Naive thymus-derived CD8-positive, alpha-beta T cell (primary cell): ENCODE results near the gene WTAP. TPM values are rescaled to one million over a fixed set of nuclear protein-coding genes. Genes with fewer than 3 reads are reported as not detected.
A peak's percentile ranks its signal among the peaks of the same experiment; 100 is the strongest.
"Not testable (repeated sequence)": the region's sequence is repeated elsewhere in the genome, so short reads cannot be mapped to it uniquely, and the experiment has no call there.

ENCODE experiments used
- ATAC-seq, 2 donors: fragments of 150-1000 bp; cut with Tn5 transposase in 1 of 2; sonication (Bioruptor Pico), chemical (Tn5 transposase) in 1 of 2; 1 replicate in 1 of 2; 2 replicates in 1 of 2; pipeline ENCODE4 v1.10.0; 2021; ENCODE audit warnings: mild to moderate bottlenecking in 2 of 2, moderate library complexity in 2 of 2
- POLR2A ChIA-PET: fragments of 350-600 bp; sonication (Branson Sonifier 250); formaldehyde crosslinking; loops from one replicate; lab custom pipeline; 2021; ENCODE audit warnings: antibody characterized with exemption; lab: Charles Lee
- DNase-seq, 10 donors: peaks; one replicate each; pipeline versions ENCODE4 v3.0.0 to v3.0.0-alpha.2; 2020 to 2022
- H3K27ac Mint-ChIP-seq, 10 donors: one replicate each; pipeline ENCODE4 v1.8.0; 2020 to 2022; ENCODE audit warnings: mild to moderate bottlenecking in 10 of 10, mixed read lengths in 10 of 10, moderate library complexity in 4 of 10, inconsistent platforms in 1 of 10
- H3K27me3 Mint-ChIP-seq, 5 donors: one replicate each; pipeline ENCODE4 v1.8.0; 2021 to 2022; ENCODE audit warnings: mixed read lengths in 5 of 5
- H3K36me3 Mint-ChIP-seq, 3 donors: one replicate each; pipeline ENCODE4 v1.8.0; 2020 to 2022; ENCODE audit warnings: mixed read lengths in 3 of 3, mild to moderate bottlenecking in 2 of 3, inconsistent platforms in 1 of 3
- H3K4me1 Mint-ChIP-seq, 4 donors: one replicate each; pipeline ENCODE4 v1.8.0; 2021 to 2022; ENCODE audit warnings: mixed read lengths in 4 of 4
- H3K4me3 Mint-ChIP-seq, 10 donors: one replicate each; pipeline ENCODE4 v1.8.0; 2020 to 2022; ENCODE audit warnings: mild to moderate bottlenecking in 10 of 10, mixed read lengths in 10 of 10, moderate library complexity in 6 of 10, inconsistent platforms in 1 of 10
- H3K9me3 Mint-ChIP-seq, 9 donors: one replicate each; pipeline ENCODE4 v1.8.0; 2020 to 2022; ENCODE audit warnings: mixed read lengths in 9 of 9, mild to moderate bottlenecking in 3 of 9, inconsistent platforms in 1 of 9, moderate library complexity in 1 of 9
- polyA plus RNA-seq, 3 donors: library from polyadenylated mRNA; unstranded; fragments of 300-500 nt; fragmentation: Illumina TruSeq; gene quantifications; one replicate each; pipeline ENCODE4 v1.2.3, GENCODE V29; 2021
- total RNA-seq, 8 experiments: library from RNA in 2 of 8; stranded (reverse) in 2 of 8; gene quantifications; one replicate each; pipeline ENCODE4 v1.2.3 and lab custom pipeline; 2021 to 2026

WTAP gene
- total and polyA plus RNA-seq, 5 experiments from 2014 or later: 104 to 159 (median 128) TPM

GRCh38 chr6:159732550-159732949 lies 5.2 kb downstream of the WTAP start:
- not testable (repeated sequence) for DNase-seq, H3K9me3 Mint-ChIP-seq, ATAC-seq, H3K27me3 Mint-ChIP-seq
- POLR2A ChIA-PET: interaction anchor here (1.0 to 1.9 kb wide), 2 partner anchors 29 kb away, joined by 3 to 8 read pairs; partner anchors contain the start of gene ACAT2
- peak overlapping the region in 6 of 10 donors; percentile 43 to 57 (median 52) for H3K4me3 Mint-ChIP-seq
- H3K4me1 Mint-ChIP-seq: peaks cover 17 to 84% (median 60%) of the 10 kb centered on the region in 4 donors
- H3K36me3 Mint-ChIP-seq: peaks cover 0 to 34% (median 3%) of the 10 kb centered on the region in 3 donors
- peak overlapping the region in 9 of 10 donors; percentile 7 to 81 (median 34) for H3K27ac Mint-ChIP-seq

GRCh38 chr6:159733395-159733794 lies 6.1 kb downstream of the WTAP start:
- Mint-ChIP-seq H3K4me3 (peak overlapping the region in 3 of 10 donors; percentile 47 to 57 (median 52)), H3K27ac (peak overlapping the region in 6 of 10 donors; percentile 27 to 83 (median 56)), H3K36me3 (peaks cover 0 to 42% (median 3%) of the 10 kb centered on the region in 3 donors), H3K4me1 (peaks cover 22 to 87% (median 67%) of the 10 kb centered on the region in 4 donors)
- not testable (repeated sequence) for DNase-seq, H3K9me3 Mint-ChIP-seq, ATAC-seq, H3K27me3 Mint-ChIP-seq
- POLR2A ChIA-PET: interaction anchor here (0.7 to 1.0 kb wide), 2 partner anchors 28 to 243 kb away, joined by 3 read pairs; partner anchors contain the start of gene ACAT2

GRCh38 chr6:159736908-159737307 lies 9.6 kb downstream of the WTAP start:
- no peaks in the 10 kb centered on the region for H3K9me3 Mint-ChIP-seq
- H3K4me1 Mint-ChIP-seq: peaks cover 13 to 69% (median 45%) of the 10 kb centered on the region in 4 donors
- ATAC-seq (no peak), DNase-seq (no peak)
- H3K4me3 Mint-ChIP-seq: peak overlapping the region in 1 of 10 donors; percentile 26
- peak overlapping the region in 2 of 10 donors; percentile 26 to 66 for H3K27ac Mint-ChIP-seq
- peaks cover 0 to 62% (median 4%) of the 10 kb centered on the region in 3 donors for H3K36me3 Mint-ChIP-seq
- POLR2A ChIA-PET: no interaction called here
- no peaks in the 10 kb centered on the region for H3K27me3 Mint-ChIP-seq

- H3K27ac Mint-ChIP-seq: peak overlapping the region in 1 of 10 donors; percentile 59
- H3K36me3 Mint-ChIP-seq: peaks cover 2 to 72% (median 9%) of the 10 kb centered on the region in 3 donors
- H3K4me1 Mint-ChIP-seq: peaks cover 12 to 46% (median 31%) of the 10 kb centered on the region in 4 donors
- no peaks in the 10 kb centered on the region for H3K9me3 Mint-ChIP-seq
- POLR2A ChIA-PET: interaction anchor here (1.2 kb wide), 1 partner anchor 12 kb away, joined by 5 read pairs; the partner anchor contains the start of gene WTAP
- no peaks in the 10 kb centered on the region for H3K27me3 Mint-ChIP-seq
- no peak overlapping the region for H3K4me3 Mint-ChIP-seq
- DNase-seq (no peak), ATAC-seq (no peak)
Observed at GRCh38 chr6:159739341-159739740, 12.0 kb downstream of the WTAP start.

- H3K4me3 Mint-ChIP-seq: no peak overlapping the region
- DNase-seq: no peak
- no peak for ATAC-seq
- H3K4me1 Mint-ChIP-seq: peaks cover 16 to 41% (median 31%) of the 10 kb centered on the region in 4 donors
- POLR2A ChIA-PET: no interaction called here
- H3K9me3 Mint-ChIP-seq: no peaks in the 10 kb centered on the region
- H3K27me3 Mint-ChIP-seq: no peaks in the 10 kb centered on the region
- peak overlapping the region in 1 of 10 donors; percentile 66 for H3K27ac Mint-ChIP-seq
- peaks cover 13 to 91% (median 16%) of the 10 kb centered on the region in 3 donors for H3K36me3 Mint-ChIP-seq
Observed at GRCh38 chr6:159742165-159742564, 14.9 kb downstream of the WTAP start.

GRCh38 chr6:159745081-159745480 lies 17.8 kb downstream of the WTAP start:
- DNase-seq (no peak), ATAC-seq (no peak)
- H3K36me3 Mint-ChIP-seq: peaks cover 20 to 92% (median 20%) of the 10 kb centered on the region in 3 donors
- no peaks in the 10 kb centered on the region for H3K9me3 Mint-ChIP-seq
- H3K27ac Mint-ChIP-seq: peak overlapping the region in 9 of 10 donors; percentile 11 to 74 (median 69)
- H3K27me3 Mint-ChIP-seq: no peaks in the 10 kb centered on the region
- POLR2A ChIA-PET: no interaction called here
- peaks cover 11 to 28% (median 17%) of the 10 kb centered on the region in 4 donors for H3K4me1 Mint-ChIP-seq
- no peak overlapping the region for H3K4me3 Mint-ChIP-seq

- no peak for ATAC-seq
- peaks cover 6 to 22% (median 15%) of the 10 kb centered on the region in 4 donors for H3K4me1 Mint-ChIP-seq
- no peak for DNase-seq
- POLR2A ChIA-PET: interaction anchor here (0.9 to 2.2 kb wide), 3 partner anchors 15 to 21 kb away, joined by 3 to 10 read pairs (median 3); partner anchors contain the start of genes ACAT2 and WTAP
- no peak overlapping the region for H3K27ac Mint-ChIP-seq
- no peaks in the 10 kb centered on the region for H3K9me3 Mint-ChIP-seq
- H3K27me3 Mint-ChIP-seq: no peaks in the 10 kb centered on the region
- no peak overlapping the region for H3K4me3 Mint-ChIP-seq
- H3K36me3 Mint-ChIP-seq: peaks cover 15 to 88% (median 22%) of the 10 kb centered on the region in 3 donors
Observed at GRCh38 chr6:159746759-159747158, 19.5 kb downstream of the WTAP start.

GRCh38 chr6:159748127-159748526 lies 20.8 kb downstream of the WTAP start:
- H3K27ac Mint-ChIP-seq: peak overlapping the region in 3 of 10 donors; percentile 15 to 36 (median 31)

GRCh38 chr6:159751448-159751847 lies 24.1 kb downstream of the WTAP start:
- ATAC-seq: no peak
- no peaks in the 10 kb centered on the region for H3K27me3 Mint-ChIP-seq
- POLR2A ChIA-PET: interaction anchor here (1.8 kb wide), 1 partner anchor 10 kb away, joined by 12 read pairs; the partner anchor contains the start of gene ACAT2
- H3K9me3 Mint-ChIP-seq: no peaks in the 10 kb centered on the region
- H3K27ac Mint-ChIP-seq: peak overlapping the region in 5 of 10 donors; percentile 16 to 75 (median 25)
- no peak overlapping the region for H3K4me3 Mint-ChIP-seq
- no peak for DNase-seq
- peaks cover 0 to 9% (median 1%) of the 10 kb centered on the region in 4 donors for H3K4me1 Mint-ChIP-seq
- peaks cover 3 to 86% (median 17%) of the 10 kb centered on the region in 3 donors for H3K36me3 Mint-ChIP-seq

More at GRCh38 chr6:159748127-159748526, 20.8 kb downstream of the WTAP start:
- not testable (repeated sequence) for H3K4me3 Mint-ChIP-seq, H3K27me3 Mint-ChIP-seq, H3K9me3 Mint-ChIP-seq, DNase-seq, ATAC-seq
- peaks cover 6 to 21% (median 15%) of the 10 kb centered on the region in 4 donors for H3K4me1 Mint-ChIP-seq
- H3K36me3 Mint-ChIP-seq: peaks cover 15 to 89% (median 22%) of the 10 kb centered on the region in 3 donors
- POLR2A ChIA-PET: interaction anchor here (1.6 to 2.2 kb wide), 2 partner anchors 14 to 21 kb away, joined by 3 to 10 read pairs; partner anchors contain the start of genes ACAT2 and WTAP

GRCh38 chr6:159753081-159753872 lies 26.0 kb downstream of the WTAP start:
- Mint-ChIP-seq H3K4me1 (peaks cover 0 to 9% (median 2%) of the 10 kb centered on the region in 4 donors), H3K4me3 (no peak overlapping the region), H3K27ac (peak overlapping the region in 7 of 10 donors; percentile 4 to 71 (median 47)), H3K36me3 (peaks cover 3 to 84% (median 19%) of the 10 kb centered on the region in 3 donors), H3K27me3 (no peaks in the 10 kb centered on the region), H3K9me3 (no peaks in the 10 kb centered on the region)
- POLR2A ChIA-PET: interaction anchor here (1.1 kb wide), 1 partner anchor 9 kb away, joined by 3 read pairs; the partner anchor contains the start of gene ACAT2
- no peak for ATAC-seq
- no peak for DNase-seq

GRCh38 chr6:159754401-159754800 lies 27.1 kb downstream of the WTAP start:
- DNase-seq: no peak
- no peak overlapping the region for H3K4me3 Mint-ChIP-seq
- no peaks in the 10 kb centered on the region for H3K27me3 Mint-ChIP-seq
- no peak for ATAC-seq
- peaks cover 0 to 78% (median 17%) of the 10 kb centered on the region in 3 donors for H3K36me3 Mint-ChIP-seq
- POLR2A ChIA-PET: interaction anchor here (1.0 kb wide), 1 partner anchor 62 kb away, joined by 3 read pairs; the partner anchor contains the start of gene SOD2
- peaks cover 0 to 9% (median 5%) of the 10 kb centered on the region in 4 donors for H3K4me1 Mint-ChIP-seq
- H3K27ac Mint-ChIP-seq: no peak overlapping the region
- H3K9me3 Mint-ChIP-seq: no peaks in the 10 kb centered on the region
